Activated B cell treated with CpG ODN at 0.5 μM for 24 hours (primary cell): ENCODE measurements around the gene ZNF629. TPM values are rescaled to one million over a fixed set of nuclear protein-coding genes. Genes with fewer than 3 reads are reported as not detected.

ENCODE experiments used
- ATAC-seq: fragments of 200-7000 bp; cut with Tn5 transposase; one replicate; pipeline ENCODE4 v1.10.0; 2021; ENCODE audit warnings: low read depth, mild to moderate bottlenecking, moderate library complexity
- CTCF ChIA-PET: fragments of 350-600 bp; sonication (Branson Sonifier 250); formaldehyde crosslinking; loops from one replicate; lab custom pipeline; 2021; ENCODE audit warnings: antibody characterized with exemption; lab: Charles Lee
- POLR2A ChIA-PET: fragments of 350-600 bp; sonication (Branson Sonifier 250); formaldehyde crosslinking; loops from one replicate; lab custom pipeline; 2021; ENCODE audit warnings: antibody characterized with exemption; lab: Charles Lee
- DNase-seq: peaks from one replicate; pipeline ENCODE4 v3.0.0; 2022
- H3K27ac Mint-ChIP-seq: one replicate; pipeline ENCODE4 v1.8.0; 2020; ENCODE audit warnings: mixed read lengths
- H3K27me3 Mint-ChIP-seq: one replicate; pipeline ENCODE4 v1.8.0; 2021; ENCODE audit warnings: mixed read lengths
- H3K36me3 Mint-ChIP-seq: one replicate; pipeline ENCODE4 v1.8.0; 2021; ENCODE audit warnings: low read depth, mixed read lengths
- H3K4me1 Mint-ChIP-seq: one replicate; pipeline ENCODE4 v1.8.0; 2021; ENCODE audit warnings: mixed read lengths
- H3K4me3 Mint-ChIP-seq: one replicate; pipeline ENCODE4 v1.8.0; 2020; ENCODE audit warnings: mild to moderate bottlenecking, mixed read lengths
- H3K9me3 Mint-ChIP-seq: one replicate; pipeline ENCODE4 v1.8.0; 2020; ENCODE audit warnings: mixed read lengths
- CTCF ChIP-seq: fragments of 200-600 bp; IDR thresholded peaks from one replicate; pipeline ENCODE4 v1.8.0; 2022; ENCODE audit warnings: antibody characterized with exemption, mild to moderate bottlenecking
- intact Hi-C: fragments of 100-400 bp; cut with micrococcal nuclease; formaldehyde crosslinking; loops from one replicate; pipeline ENCODE4 v1.15.1; 2024
- total RNA-seq: library from RNA; stranded (reverse); gene quantifications from 2 replicates; pipeline ENCODE4 v1.2.3, GENCODE V29; 2022

Gene ZNF629
- total RNA-seq, 1 donor from 2014 or later, result 9.1 TPM

- ChIA-PET CTCF (interaction anchor here (1.6 kb wide), 1 partner anchor 19 kb away, joined by 5 read pairs; no protein-coding TSS in a partner anchor), POLR2A (interaction anchor here (0.5 to 1.6 kb wide), 7 partner anchors 14 to 136 kb away, joined by 3 to 24 read pairs (median 4); no protein-coding TSS in a partner anchor)
Observed at GRCh38 chr16:30786115-30786935, 680 bp downstream of the ZNF629 start.

DNA sequence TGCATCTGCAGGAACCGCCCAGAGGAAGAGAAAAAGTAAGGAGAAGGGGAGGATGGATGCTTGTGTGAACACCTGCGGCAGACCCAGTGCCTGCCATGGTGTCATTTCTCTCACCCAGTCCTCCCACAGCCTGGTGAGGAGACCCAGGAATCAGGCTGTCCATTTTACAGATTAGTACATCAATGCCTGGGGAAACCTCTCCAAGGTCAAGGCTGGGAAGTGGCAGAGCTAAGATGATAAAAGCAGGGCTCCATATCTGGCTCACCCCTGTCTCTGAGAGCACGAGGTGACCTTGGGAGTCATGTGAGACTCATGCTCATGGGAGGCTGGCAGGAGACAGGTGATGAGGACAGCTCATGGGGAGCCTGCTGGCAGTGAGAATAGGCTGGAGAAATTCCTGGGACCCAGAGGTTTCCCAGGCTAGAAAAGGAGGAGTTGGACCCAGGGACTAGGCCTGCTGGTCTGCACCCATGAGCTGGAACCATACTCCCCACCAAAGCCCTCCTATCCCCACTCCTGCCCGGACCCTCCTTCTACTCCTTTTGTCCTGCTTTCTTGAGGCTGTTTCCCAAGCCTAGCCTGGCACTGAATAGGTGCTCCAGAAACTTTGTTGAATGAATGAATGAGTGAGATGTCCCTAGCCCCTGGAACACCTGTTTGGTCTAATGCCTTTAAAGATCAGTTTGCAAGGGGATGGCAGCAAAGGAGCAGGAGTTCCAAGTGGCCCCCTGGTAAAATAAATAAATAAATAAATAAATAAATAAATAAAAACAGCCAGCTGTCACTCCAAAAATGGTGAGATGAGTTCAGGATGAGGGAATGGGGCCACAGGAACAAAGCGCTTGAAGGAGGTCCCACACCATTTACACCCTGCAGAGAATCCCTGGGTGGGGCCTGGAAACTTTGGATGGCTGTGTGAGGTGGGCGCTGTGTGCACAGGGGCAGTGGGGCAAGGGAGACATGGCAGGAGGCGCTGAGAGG is 1.6 kb downstream of the ZNF629 start:
- Mint-ChIP-seq H3K27ac (no peak overlapping the region), H3K4me1 (peaks cover 17% of the 10 kb centered on the region), H3K36me3 (peaks cover 19% of the 10 kb centered on the region), H3K4me3 (peak overlapping the region; percentile 48), H3K27me3 (peaks cover 8% of the 10 kb centered on the region), H3K9me3 (no peaks in the 10 kb centered on the region)
- no peak for DNase-seq
- POLR2A ChIA-PET, result interaction anchor here (0.6 to 1.0 kb wide), 4 partner anchors 10 to 546 kb away, joined by 3 to 6 read pairs (median 5); no protein-coding TSS in a partner anchor
- ATAC-seq, result no peak
- intact Hi-C loops, result no loop called here
- no peak for TF ChIP-seq CTCF
- CTCF ChIA-PET, result no interaction called here

More at GRCh38 chr16:30786115-30786935, 680 bp downstream of the ZNF629 start:
- no peaks in the 10 kb centered on the region for H3K9me3 Mint-ChIP-seq
- peak overlapping the region; percentile 77 for H3K4me3 Mint-ChIP-seq
- ATAC-seq (peak; percentile 35), DNase-seq (no peak)
- intact Hi-C loops, result no loop called here
- TF ChIP-seq CTCF, result no peak
- H3K36me3 Mint-ChIP-seq, result peaks cover 19% of the 10 kb centered on the region
- H3K4me1 Mint-ChIP-seq, result peaks cover 17% of the 10 kb centered on the region
- H3K27me3 Mint-ChIP-seq, result peaks cover 8% of the 10 kb centered on the region
- no peak overlapping the region for H3K27ac Mint-ChIP-seq

- no peaks in the 10 kb centered on the region for H3K9me3 Mint-ChIP-seq
- H3K27me3 Mint-ChIP-seq, result peaks cover 8% of the 10 kb centered on the region
- DNase-seq (no peak), ATAC-seq (no peak)
- intact Hi-C loops, result no loop called here
- TF ChIP-seq CTCF, result no peak
- peaks cover 17% of the 10 kb centered on the region for H3K4me1 Mint-ChIP-seq
- ChIA-PET CTCF (no interaction called here), POLR2A (no interaction called here)
- H3K27ac Mint-ChIP-seq, result no peak overlapping the region
- H3K36me3 Mint-ChIP-seq, result peaks cover 19% of the 10 kb centered on the region
- no peak overlapping the region for H3K4me3 Mint-ChIP-seq
Observed at GRCh38 chr16:30784215-30784614, 2.8 kb downstream of the ZNF629 start.

DNA sequence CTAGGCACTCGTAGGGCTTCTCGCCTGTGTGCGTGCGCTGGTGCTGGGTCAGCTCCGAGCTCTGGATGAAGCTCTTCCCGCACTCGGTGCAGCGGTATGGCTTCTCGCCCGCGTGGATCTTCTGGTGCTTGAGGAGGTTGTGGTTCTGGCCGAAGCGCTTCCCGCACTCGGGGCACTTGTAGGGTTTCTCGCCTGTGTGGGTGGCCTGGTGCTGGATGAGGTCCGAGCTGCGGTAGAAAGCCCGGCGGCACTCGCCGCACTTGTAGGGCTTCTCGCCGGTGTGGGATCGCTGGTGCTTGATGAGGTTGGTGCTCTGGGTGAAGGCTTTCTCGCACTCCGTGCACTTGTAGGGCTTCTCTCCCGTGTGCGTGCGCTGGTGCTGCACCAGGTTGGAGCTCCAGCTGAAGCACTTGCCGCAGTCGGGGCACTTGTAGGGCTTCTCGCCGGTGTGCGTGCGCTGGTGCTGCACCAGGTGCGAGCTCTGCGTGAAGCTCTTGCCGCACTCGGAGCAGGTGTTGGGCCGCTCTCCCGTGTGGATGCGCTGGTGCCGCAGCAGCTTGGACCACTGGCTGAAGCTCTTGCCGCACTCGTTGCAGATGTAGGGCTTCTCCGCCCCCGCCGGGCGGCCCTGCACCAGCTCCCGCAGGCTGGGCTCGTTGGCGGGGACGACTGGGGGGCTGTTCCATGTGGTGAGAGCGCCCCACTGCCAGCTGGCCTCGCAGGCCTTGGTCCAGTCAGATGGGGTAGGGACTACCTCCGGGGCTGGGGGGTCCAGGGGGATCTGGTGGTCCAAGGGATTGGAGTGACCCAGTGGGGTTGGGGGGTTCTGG is 3.5 kb downstream of the ZNF629 start:
- DNase-seq (no peak), ATAC-seq (no peak)
- Mint-ChIP-seq H3K4me1 (peaks cover 17% of the 10 kb centered on the region), H3K4me3 (no peak overlapping the region), H3K27me3 (peaks cover 10% of the 10 kb centered on the region), H3K27ac (no peak overlapping the region), H3K36me3 (peaks cover 19% of the 10 kb centered on the region), H3K9me3 (no peaks in the 10 kb centered on the region)
- POLR2A ChIA-PET, result interaction anchor here (1.4 kb wide), 1 partner anchor 22 kb away, joined by 4 read pairs; no protein-coding TSS in a partner anchor
- CTCF ChIA-PET, result no interaction called here
- intact Hi-C loops, result no loop called here
- TF ChIP-seq CTCF, result no peak
